ENCODE measurements around the gene ZSCAN9.

ZSCAN9 gene

DNA sequence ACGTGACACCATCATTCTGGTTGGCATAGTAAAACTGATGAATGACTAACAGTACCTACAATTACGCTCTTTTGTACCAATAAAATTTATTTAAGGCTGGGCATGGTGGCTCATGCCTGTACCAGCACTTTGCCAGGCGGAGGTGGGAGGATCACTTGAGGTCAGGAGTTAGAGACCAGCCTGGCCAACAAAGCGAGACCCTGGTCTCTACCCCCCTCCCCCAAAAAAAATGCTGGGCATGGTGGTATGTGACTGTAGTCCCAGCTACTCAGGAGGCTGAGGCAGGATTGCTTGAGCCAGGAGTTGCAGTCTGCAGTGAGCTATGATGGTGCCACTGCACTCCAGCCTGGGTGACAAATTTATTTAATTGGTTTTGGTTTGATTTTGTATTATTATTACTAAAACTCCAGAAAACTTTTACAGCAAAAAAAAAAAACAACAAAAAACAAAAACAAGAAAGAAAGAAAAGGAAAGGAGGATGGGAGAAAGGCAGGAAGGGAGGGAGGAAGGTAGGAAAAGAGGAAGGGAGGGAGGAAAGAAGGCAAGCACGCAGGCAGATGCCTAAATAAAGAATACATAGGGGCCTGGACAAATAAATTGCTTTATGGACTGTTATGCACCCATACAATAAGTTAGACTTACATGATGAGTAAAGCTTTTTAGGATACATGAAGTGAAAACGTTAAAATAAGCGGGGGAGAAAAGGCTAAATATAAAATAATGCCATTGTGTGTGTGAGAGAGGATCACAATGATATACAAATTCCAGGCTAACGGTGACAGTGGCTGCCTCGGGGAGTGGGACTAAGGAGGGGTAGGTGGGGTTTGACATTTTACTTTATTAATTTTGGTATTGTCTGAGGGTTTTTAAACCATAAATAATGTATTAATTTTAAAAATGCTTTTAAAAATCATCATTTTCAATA, 682 bp upstream of the ZSCAN9 start:
- no peak for DNase-seq

DNA sequence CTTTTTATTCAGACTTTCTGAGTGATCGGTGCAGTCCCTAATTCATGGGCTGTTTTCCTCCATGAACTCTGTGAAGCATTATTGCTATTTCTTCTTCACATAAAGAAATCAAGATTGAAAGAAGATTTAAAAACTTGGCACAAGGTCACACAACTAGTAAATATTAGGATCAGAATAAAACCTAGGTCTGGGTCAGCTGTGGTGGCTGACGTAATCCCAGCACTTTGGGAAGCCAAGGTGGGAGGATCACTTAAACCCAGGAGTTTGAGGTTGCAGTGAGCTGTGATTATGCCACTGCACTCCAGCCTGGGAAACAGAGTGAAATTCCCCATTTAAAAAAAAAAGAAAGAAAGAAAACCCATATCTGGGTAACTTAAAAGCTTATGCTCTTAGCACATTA, 1.4 kb downstream of the ZSCAN9 start:
- no peak for DNase-seq

DNA sequence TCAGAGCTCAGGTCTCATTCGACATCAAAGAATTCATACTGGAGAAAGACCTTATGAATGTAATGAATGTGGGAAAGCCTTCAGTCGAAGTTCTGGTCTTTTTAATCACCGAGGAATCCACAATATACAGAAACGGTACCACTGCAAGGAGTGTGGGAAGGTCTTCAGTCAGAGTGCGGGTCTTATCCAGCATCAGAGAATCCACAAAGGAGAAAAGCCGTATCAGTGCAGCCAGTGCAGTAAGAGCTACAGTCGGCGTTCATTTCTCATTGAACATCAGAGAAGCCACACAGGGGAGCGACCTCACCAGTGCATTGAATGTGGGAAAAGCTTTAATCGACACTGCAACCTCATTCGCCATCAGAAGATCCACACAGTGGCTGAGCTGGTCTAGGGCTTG, 7.7 kb downstream of the ZSCAN9 start:
- DNase-seq = no peak

DNA sequence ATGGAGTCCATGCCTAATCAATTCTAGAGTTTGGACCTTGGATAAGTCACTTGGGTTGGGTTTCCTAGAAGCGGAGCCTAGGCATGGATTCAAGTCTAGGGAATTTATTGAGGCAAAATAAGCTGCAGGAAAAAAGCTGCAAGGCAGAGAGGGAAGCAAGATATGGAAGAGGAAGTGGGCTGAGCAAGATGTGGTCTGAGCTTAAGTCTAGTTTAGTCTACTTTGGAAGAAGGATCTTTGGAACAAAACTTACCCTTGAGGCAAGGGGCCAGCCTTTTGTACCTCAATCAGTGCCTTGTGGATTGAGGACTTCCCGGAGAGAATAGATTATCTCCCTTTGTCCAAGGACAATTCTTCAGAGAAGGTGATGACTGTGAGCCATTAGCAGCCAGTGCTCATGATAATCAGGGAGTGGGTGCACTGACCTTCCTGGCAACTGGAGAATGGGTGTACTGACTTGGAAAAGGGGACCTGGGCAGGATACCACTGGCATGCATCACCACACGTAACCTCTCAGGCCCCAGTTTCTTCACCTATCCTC, 10.9 kb downstream of the ZSCAN9 start:
- no peak for DNase-seq

DNA sequence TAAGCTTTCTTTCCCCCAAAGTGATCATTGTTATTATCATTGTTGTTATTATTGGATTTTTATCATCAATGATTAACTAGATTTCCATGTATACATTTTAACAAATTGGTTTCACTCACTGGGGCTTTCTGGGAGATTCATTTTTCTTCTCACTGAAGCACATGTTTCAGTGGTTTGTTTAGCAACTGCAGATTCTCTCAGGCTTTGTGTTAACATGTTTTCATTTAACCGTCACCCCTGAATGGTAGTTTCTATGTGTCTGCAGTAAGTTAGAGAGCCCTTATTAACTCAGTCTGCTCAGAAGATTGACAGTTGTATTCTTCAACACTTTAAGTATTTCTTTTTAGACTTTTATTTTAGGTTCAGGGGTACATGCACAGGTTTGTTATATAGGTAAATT, 14.6 kb downstream of the ZSCAN9 start:
- no peak for DNase-seq

DNA sequence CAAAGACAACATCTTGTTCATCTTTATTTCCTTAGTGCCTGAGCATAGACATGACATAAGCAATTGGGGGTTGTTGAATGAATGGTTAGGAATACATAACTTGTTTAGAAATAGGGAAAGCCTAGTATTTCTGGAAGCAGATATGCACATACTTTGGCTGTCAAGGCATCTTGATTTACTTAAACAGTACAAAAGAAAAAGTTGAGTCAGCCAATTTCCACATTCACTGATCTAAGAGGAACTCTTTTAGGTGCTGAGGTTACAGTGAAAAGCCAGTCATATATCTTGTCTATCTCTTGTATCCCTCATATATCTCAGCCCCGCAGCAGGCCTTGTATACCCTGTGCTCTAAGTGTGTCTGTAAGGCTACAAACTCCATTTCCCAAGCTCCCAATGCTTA, 15.4 kb downstream of the ZSCAN9 start:
- DNase-seq = no peak

DNA sequence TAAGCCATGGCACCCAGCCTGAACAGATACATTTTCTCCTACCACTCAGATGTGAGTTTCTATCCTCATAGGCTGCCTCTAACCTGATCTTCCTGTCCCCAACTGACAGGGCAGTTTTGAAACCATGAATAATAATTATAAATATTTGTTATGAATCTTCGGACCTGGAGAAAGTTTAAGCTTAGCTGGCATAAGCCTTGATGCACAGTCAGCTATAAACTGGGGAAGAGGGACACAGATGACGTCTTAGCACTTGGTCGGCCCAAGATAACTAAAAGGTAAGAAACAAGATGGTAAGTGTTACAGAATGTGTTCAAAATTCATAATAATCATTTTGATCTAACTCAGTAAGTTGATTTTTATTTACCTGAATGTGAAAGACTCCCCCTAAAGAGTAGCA, 18.9 kb downstream of the ZSCAN9 start:
- no peak for DNase-seq

DNA sequence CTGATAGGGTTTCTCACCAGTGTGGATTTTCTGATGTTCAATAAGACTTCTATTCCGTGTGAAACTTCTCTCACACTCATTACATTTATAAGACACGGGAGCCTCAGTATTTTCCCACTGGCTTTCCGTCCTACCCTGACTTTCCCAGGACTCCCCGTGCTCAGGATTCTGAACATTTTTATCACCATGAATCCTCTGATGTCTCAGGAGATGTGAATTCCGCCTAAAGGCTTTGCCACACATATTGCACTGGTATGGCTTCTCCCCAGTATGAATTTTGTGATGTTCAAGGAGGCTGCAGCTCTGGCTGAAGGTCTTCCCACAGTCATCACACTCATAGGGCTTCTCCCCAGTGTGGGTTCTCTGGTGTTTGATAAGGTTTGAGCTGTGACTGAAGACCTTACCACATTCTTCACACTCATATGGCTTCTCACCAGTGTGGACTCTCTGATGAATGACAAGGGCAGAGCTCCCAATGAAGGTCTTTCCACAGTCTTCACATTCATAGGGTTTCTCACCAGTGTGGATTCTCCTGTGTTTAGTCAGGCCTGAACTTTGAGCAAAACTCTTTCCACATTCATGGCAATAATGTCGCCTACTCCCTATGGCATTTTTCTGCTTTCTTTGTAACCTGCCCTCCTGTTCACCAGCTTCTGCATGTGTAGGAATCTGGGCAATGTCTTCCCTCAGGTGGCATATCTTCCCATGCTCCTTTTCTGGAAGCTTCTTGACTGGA, 20.3 kb downstream of the ZSCAN9 start:
- DNase-seq = no peak

DNA sequence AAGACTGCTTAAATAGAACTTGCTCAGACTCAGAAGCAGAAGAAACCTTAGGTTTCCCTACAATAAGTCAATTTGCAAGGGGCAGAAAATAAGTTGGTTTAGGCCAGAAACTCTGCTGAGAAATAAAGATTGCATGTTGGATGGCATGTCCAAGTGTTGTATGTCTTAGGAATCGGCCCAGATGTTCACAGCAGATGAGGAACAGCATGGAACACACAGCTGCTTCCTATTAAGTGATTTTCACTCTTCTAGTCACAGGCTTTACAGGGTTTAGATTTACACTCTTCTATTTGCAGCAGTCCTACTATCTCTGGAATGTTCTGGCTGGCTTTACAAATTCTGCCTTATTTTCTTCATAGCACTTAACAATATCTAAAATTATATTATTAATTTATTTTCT, 23.8 kb downstream of the ZSCAN9 start:
- no peak for DNase-seq

DNA sequence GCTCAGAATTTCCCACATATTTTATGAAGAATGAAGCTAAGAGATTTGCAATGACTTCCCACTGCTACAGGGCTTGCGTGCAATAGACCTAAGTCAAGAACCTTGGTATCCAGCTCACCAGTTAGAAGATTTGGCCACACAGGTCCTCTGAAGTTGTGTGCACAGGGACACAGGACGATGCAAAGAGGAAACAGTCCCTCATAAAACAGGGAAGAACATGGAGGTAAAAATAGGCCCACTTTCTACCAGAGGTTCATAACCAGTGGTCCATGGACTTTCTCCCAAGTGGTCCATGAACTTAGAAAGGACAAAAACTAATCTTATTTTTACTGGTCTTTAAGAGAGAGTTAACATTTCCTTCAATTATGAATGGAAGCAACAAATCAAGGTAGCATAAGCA, 25.7 kb downstream of the ZSCAN9 start:
- DNase-seq = no peak

DNA sequence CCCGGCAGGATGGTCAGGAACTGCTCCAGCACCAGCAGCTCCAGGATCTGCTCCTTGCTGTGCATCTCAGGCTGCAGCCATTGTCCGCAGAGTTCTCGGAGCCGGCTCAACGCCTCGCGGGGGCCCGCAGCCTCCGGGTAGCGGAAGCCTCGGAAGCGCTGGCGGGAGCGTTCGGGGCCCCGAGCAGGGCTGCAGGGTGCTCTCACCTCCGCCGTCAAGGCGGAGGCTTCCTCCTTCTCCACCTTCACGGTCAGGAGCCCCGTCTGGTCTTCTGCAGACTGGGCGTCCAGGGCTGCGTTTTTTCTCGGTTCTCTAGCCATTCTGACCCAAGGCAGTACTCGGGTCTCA, 26.6 kb downstream of the ZSCAN9 start:
- no peak for DNase-seq

DNA sequence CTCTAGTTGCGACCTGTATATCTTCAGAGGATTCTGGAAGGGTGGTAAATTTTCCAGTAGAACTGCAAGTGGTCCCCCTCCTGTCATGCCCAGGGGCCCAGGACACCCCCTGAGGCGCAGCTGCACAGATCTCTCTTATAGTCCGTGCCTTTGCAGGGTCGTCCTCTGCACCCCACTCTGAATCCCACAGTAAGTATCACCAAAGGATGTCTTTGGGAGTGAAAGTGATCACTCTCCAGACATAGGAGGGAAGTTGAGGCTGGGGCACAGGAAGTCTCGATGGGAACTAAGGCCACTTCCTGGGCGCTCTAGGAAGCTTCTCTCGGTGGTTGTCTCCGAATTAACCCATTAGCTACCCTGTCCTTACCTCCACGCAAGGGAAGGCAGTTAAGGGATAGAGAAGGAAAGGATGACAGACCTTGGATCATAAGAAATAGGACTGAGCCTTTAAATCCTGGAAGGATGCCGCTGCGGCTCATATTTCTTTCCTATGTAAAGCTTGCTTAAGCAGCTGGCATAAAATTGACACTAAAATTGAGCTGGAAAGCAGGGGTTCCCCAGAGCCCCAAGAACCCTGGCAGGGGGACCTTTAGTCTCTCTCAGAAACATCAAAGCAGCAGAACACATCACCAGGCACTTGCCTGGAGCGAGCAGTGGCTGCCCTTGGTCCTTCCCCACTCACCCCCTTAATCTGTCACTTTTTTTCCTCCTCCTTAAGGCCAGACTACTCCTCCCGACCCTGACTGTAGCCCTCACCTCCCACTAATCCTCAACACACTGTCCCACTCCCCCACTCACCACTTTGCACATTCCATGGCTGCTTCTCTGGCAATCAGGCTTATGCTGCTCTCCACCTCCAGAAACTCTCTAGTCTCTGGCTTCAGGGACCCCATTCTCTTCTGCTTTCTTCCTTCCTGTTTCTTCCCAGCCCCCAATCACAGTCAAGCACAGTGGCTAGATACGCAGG, 27.2 kb downstream of the ZSCAN9 start, which contains the start of gene ZKSCAN4:
TSS of gene ZKSCAN4 (minus strand) at position 261 of the 967 bp plus-strand sequence. CDS start 289 bp downstream, outside the sequence.
- DNase-seq = peak; percentile 90

DNA sequence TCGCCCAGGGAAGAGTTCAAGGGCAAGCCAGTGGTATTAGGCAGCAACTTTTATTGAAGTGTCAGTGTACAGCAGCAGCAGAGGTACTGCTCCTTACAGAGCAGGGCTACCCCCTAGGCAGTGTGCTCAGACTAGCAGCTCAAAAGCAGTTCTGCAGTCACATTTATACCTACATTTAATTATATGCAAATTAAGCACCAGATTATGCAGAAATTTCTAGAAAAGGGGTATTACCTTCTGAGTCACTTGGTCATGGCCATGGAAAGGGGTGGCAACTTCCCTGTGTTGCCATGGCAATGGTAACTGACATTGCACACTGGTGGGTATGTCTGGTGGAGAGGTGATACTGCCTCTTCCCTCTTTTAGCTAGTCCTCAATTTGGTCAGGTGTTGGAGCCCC, 29.0 kb downstream of the ZSCAN9 start:
- DNase-seq = no peak

DNA sequence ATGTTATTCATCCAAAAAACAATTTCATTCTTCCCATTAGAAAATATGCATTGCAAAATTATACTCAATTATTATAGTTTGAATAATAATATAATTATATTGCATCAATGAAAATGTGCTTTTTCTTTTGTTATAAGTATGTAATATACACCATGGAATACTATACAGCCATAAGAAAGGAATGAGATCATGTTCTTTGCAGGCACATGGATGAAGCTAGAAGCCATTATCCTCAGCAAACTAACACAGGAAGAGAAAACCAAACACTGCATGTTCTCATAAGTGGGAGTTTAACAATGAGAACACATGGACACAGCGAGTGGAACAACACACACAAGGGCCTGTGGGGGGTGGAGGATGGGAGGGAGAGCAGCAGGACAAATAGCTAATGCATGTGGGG, 32.0 kb downstream of the ZSCAN9 start:
- DNase-seq = no peak

DNA sequence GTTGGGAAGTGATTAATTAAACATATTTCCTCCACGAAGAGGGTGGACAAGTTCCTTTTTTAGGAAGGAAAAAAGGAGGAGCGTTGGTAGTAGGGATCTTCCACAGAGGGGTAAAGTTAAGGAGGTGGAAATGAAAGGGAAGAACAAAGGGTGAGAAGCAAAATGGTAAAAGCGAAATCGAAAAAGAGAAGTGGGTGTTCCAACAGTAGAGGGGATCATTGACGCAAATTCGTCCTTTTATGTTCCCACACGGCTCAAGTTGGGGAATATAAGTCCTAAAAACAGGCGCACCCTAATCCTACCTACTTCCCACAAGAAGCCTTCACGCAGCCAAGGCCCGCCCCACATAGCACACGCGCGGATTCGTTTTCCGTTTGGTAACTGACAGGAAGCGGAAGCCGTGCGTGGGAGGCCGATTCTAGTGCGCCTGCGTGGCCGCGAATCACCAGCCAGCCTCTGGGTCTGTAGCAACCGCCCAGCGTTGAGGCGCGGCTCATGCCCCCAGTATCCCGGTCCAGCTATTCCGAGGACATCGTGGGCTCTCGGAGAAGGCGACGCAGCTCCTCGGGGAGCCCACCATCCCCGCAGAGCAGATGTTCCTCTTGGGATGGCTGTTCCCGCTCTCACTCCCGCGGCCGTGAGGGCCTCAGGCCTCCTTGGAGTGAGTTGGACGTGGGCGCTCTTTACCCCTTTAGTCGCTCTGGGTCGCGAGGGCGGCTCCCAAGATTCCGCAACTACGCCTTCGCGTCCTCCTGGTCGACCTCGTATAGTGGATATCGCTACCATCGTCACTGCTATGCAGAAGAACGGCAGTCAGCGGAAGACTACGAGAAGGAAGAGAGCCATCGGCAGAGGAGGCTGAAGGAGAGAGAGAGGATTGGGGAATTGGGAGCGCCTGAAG, 34.1 kb downstream of the ZSCAN9 start, which contains the start of gene NKAPL:
TSS of gene NKAPL (plus strand) at position 421 of the 901 bp plus-strand sequence. CDS start at position 496, 75 bp downstream.
- DNase-seq = peak; percentile 58

DNA sequence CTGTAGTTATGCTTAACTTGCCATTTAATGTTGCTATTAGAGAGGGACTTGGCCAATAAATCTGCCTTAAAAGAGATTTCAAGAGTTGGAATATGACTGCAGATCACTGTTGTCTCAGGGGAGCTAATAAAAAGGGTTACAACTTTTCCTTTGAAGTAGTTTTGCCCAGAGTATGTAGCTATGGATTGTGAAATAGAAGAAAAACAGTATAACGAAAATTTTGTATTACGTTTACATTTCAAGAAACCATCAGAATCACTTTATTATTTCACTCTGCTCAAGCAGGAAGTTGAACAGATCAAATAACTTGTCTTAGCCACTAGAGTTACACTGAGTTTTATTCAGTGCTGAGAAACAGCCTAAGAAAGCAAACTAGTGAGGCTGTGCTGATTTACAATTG, 38.8 kb downstream of the ZSCAN9 start:
- DNase-seq = no peak

DNA sequence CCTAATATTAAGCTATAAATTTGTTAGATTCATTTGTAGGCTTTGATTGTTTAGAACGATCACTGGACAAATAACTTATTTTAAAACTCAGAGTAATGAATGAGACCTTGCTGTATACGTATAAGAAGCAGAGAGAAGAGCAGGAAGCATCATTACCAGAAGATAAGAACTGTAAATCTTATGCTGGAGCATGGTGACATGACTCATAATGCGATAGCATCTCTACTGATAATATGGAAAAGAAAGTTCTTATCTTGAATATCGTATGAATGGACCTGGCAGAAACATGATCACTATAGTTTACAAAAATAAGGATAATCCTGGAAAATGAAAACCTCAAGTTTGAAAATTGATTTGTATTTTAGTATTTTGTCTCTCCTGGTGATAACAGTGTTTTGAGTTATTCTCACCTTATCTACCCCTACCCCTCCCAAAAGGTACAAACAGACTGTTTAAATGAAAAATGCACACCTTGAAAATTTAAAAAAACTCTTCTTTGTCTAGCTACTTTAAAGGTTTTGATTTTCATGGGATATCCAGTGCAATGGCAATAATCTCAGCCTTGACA, 39.8 kb downstream of the ZSCAN9 start:
- no peak for DNase-seq

DNA sequence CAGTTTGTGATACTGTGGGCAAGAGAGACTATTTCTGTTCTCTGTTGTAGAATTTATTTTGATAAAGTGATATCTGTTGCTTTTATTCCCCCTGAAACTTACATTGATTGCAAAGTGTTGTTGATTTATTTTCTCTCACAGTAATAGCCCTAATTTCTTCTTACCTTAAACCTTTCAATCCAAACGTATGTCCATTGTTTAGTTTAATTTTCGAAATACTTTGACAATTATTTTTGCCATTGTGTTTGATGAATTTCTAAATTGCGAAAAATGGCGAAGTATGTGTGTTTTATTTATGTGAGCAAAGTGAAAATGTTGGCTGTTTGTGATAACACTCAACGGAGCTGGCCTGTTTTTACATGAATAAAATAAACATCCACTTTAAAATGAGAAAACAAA, 41.5 kb downstream of the ZSCAN9 start:
- no peak for DNase-seq

DNA sequence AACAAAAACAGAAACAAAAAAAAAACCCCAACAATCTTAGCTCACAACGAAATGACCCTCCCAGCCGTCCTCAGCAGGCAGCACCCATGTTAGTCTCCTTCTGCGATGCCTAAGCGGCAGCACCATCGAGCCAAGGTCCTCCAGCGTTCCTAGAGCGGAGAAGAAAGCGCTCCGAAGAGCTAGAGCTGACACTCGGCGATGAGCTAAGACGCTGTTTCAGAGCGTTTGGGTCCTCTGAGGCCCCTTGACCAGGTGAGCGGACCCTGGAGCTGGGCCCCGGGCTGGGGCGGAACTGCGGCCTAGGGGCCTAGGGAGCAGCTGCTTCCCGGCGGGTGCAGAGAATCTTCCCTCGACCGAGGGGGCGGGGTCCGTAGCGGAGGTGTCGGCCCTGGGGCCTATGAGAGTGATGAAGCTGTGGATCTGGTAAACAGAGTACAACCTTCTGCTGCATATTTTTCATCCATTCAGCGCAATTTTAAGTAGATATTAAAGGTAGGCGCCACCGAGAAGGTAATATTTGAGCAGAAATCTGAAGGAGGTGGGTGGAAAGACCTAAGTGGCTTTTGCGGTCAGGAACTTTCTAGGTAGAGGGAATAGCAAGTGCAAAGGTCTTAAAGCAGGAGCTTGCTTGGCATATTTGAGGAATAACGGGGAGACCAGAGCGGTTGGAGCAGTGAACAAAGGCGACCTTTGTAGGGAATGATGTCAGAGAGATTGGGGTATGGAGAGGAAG, 42.1 kb downstream of the ZSCAN9 start, which contains the start of gene ZSCAN26:
TSS of gene ZSCAN26 (plus strand) at position 182 of the 733 bp plus-strand sequence. CDS start 4,777 bp downstream, outside the sequence.
- peak; percentile 92 for DNase-seq

DNA sequence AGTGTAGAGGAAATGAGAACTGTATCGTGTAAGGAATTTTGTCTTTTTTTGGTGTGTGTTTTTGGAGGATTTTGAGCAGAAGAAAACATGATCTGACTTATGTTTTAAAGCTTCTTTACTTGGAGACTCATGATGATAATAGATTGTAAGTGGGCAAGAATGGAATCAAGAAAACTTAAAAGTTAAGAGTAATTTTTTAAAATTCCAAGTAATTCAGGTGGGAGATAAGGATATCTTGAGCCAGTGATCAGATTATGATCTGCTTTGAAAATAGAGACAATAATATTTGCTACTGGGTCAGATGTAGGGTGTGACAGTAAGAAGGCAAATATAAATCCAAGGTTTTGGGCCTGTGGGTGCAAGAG, 42.6 kb downstream of the ZSCAN9 start:
- no peak for DNase-seq

Measured in CD4-positive, alpha-beta T cell treated with Interleukin-17A for 1 hour (primary cell).